Measurements from ENCODE around the gene FGD4.

FGD4 gene

GRCh38 chr12:32612658-32613614 is 213.6 kb downstream of the FGD4 start:
- no peak for DNase-seq

- DNase-seq = no peak
These were observed 216.1 kb downstream of the FGD4 start for GRCh38 chr12:32615441-32615840.

GRCh38 chr12:32617534-32617933 is 218.2 kb downstream of the FGD4 start:
- DNase-seq = no peak

GRCh38 chr12:32618115-32618514 is 218.8 kb downstream of the FGD4 start:
- DNase-seq = no peak

- no peak for DNase-seq
These were observed 228.6 kb downstream of the FGD4 start for GRCh38 chr12:32627976-32628375.

GRCh38 chr12:32641287-32641901 is 242.0 kb downstream of the FGD4 start:
- no peak for DNase-seq

GRCh38 chr12:32644431-32644830 is 245.1 kb downstream of the FGD4 start:
- no peak for DNase-seq

GRCh38 chr12:32647275-32647674 is 247.9 kb downstream of the FGD4 start:
- no peak for DNase-seq

GRCh38 chr12:32650508-32650907 is 251.2 kb downstream of the FGD4 start:
- no peak for DNase-seq

GRCh38 chr12:32651151-32651955 is 252.0 kb downstream of the FGD4 start:
- no peak for DNase-seq

GRCh38 chr12:32651956-32652210 is 252.5 kb downstream of the FGD4 start:
- no peak for DNase-seq

GRCh38 chr12:32659908-32660440 is 260.6 kb downstream of the FGD4 start:
- no peak for DNase-seq

- no peak for DNase-seq
These were observed 262.3 kb downstream of the FGD4 start for GRCh38 chr12:32661706-32662105.

GRCh38 chr12:32662665-32663064 is 263.3 kb downstream of the FGD4 start:
- no peak for DNase-seq

GRCh38 chr12:32666018-32666417 is 266.7 kb downstream of the FGD4 start:
- no peak for DNase-seq

- no peak for DNase-seq
These were observed 270.2 kb downstream of the FGD4 start for GRCh38 chr12:32669584-32669983.

GRCh38 chr12:32671930-32672780 is 272.8 kb downstream of the FGD4 start:
- DNase-seq = no peak

GRCh38 chr12:32679091-32679919 is 279.9 kb downstream of the FGD4 start, which contains the start of gene DNM1L:
Gene DNM1L, plus strand, starts transcription at chr12:32679301. Its CDS starts 63 bp downstream, at chr12:32679364.
- DNase-seq = peak; percentile 77 to 84

- no peak for DNase-seq
These were observed 280.5 kb downstream of the FGD4 start for GRCh38 chr12:32679920-32680237.

- DNase-seq = no peak
These were observed 281.4 kb downstream of the FGD4 start for GRCh38 chr12:32680787-32681186.

GRCh38 chr12:32681272-32681671 is 281.9 kb downstream of the FGD4 start:
- no peak for DNase-seq

- DNase-seq = no peak
These were observed 287.0 kb downstream of the FGD4 start for GRCh38 chr12:32686340-32686739.

Data from stimulated activated CD4-positive, alpha-beta T cell treated with anti-CD3 and anti-CD28 coated beads, Interleukin-2, amount 100 ng/mL, for 48 hours (primary cell).